Ectodermal cell (in vitro differentiated cells): ENCODE measurements around the gene RD3L.

Experiments
- H3K27ac ChIP-seq: 2 replicates; pipeline ENCODE4 v1.7.0; 2013; ENCODE audit warnings: mild to moderate bottlenecking, low read depth, low read length; ENCODE audit not compliant: insufficient read depth, poor library complexity, severe bottlenecking
- H3K27me3 ChIP-seq: 2 replicates; pipeline ENCODE4 v1.7.0; 2013; ENCODE audit warnings: mild to moderate bottlenecking, low read length; ENCODE audit not compliant: insufficient read depth, control insufficient read depth, poor library complexity, severe bottlenecking
- H3K36me3 ChIP-seq: one replicate; pipeline ENCODE4 v1.7.0; 2013; ENCODE audit warnings: low read length; ENCODE audit not compliant: control insufficient read depth, insufficient read depth
- H3K4me1 ChIP-seq: one replicate; pipeline ENCODE4 v1.7.0; 2013; ENCODE audit warnings: low read length; ENCODE audit not compliant: control insufficient read depth, insufficient read depth
- H3K4me3 ChIP-seq: 2 replicates; pipeline ENCODE4 v1.7.0; 2013; ENCODE audit warnings: low read depth, low read length, control low read depth; ENCODE audit not compliant: insufficient read depth
- H3K9me3 ChIP-seq: 2 replicates; pipeline ENCODE4 v1.7.0; 2013; ENCODE audit warnings: mild to moderate bottlenecking, low read length, moderate library complexity; ENCODE audit not compliant: control insufficient read depth
- WGBS, 2 experiments: methylation state at CpG; one replicate each; pipeline ENCODE4 v1.1.7; 2013; ENCODE audit warnings: missing lambda C conversion rate in 2 of 2; 5-methylcytosine and 5-hydroxymethylcytosine counted together

RD3L gene

GRCh38 chr14:103897075-103897947 lies 45.0 kb downstream of the RD3L start:
- 84 to 85% methylated on average over 27 of the region's 27 CpGs for WGBS, 2 experiments

GRCh38 chr14:103896578-103896977 lies 45.8 kb downstream of the RD3L start:
- H3K9me3 ChIP-seq = no peaks in the 10 kb centered on the region
- no peaks in the 10 kb centered on the region for H3K4me1 ChIP-seq
- H3K27ac ChIP-seq = no peak overlapping the region
- no peaks in the 10 kb centered on the region for H3K27me3 ChIP-seq
- 71 to 78% methylated on average over 6 of the region's 6 CpGs for WGBS, 2 experiments
- no peaks in the 10 kb centered on the region for H3K36me3 ChIP-seq
- H3K4me3 ChIP-seq = no peak overlapping the region

More at GRCh38 chr14:103897075-103897947, 45.0 kb downstream of the RD3L start:
- Histone ChIP-seq H3K9me3 (no peaks in the 10 kb centered on the region), H3K4me3 (no peak overlapping the region), H3K27ac (no peak overlapping the region), H3K4me1 (no peaks in the 10 kb centered on the region), H3K27me3 (no peaks in the 10 kb centered on the region), H3K36me3 (no peaks in the 10 kb centered on the region)

- Histone ChIP-seq H3K9me3 (no peaks in the 10 kb centered on the region), H3K36me3 (no peaks in the 10 kb centered on the region), H3K27me3 (no peaks in the 10 kb centered on the region), H3K4me3 (no peak overlapping the region), H3K4me1 (no peaks in the 10 kb centered on the region), H3K27ac (no peak overlapping the region)
- 90 to 94% methylated on average over 7 of the region's 7 CpGs for WGBS, 2 experiments
These were observed 47.6 kb downstream of the RD3L start for GRCh38 chr14:103894723-103895059.

GRCh38 chr14:103894034-103894722 lies 48.2 kb downstream of the RD3L start:
- Histone ChIP-seq H3K4me3 (no peak overlapping the region), H3K9me3 (no peaks in the 10 kb centered on the region), H3K27ac (no peak overlapping the region), H3K4me1 (no peaks in the 10 kb centered on the region), H3K36me3 (no peaks in the 10 kb centered on the region), H3K27me3 (no peaks in the 10 kb centered on the region)
- 89 to 92% methylated on average over 26 of the region's 26 CpGs for WGBS, 2 experiments

- H3K4me1 ChIP-seq = no peaks in the 10 kb centered on the region
- no peaks in the 10 kb centered on the region for H3K9me3 ChIP-seq
- no peak overlapping the region for H3K27ac ChIP-seq
- no peaks in the 10 kb centered on the region for H3K27me3 ChIP-seq
- no peak overlapping the region for H3K4me3 ChIP-seq
- WGBS, 2 experiments = 92 to 93% methylated on average over 8 of the region's 8 CpGs
- H3K36me3 ChIP-seq = no peaks in the 10 kb centered on the region
These were observed 50.1 kb downstream of the RD3L start for GRCh38 chr14:103892247-103892646.

GRCh38 chr14:103891667-103892215 lies 50.6 kb downstream of the RD3L start:
- Histone ChIP-seq H3K36me3 (no peaks in the 10 kb centered on the region), H3K27ac (no peak overlapping the region), H3K4me1 (no peaks in the 10 kb centered on the region), H3K9me3 (no peaks in the 10 kb centered on the region), H3K27me3 (no peaks in the 10 kb centered on the region), H3K4me3 (no peak overlapping the region)
- WGBS, 2 experiments = 91 to 92% methylated on average over 15 of the region's 15 CpGs

GRCh38 chr14:103890821-103891666 lies 51.3 kb downstream of the RD3L start:
- Histone ChIP-seq H3K36me3 (no peaks in the 10 kb centered on the region), H3K4me3 (no peak overlapping the region), H3K4me1 (no peaks in the 10 kb centered on the region), H3K9me3 (no peaks in the 10 kb centered on the region), H3K27ac (no peak overlapping the region), H3K27me3 (no peaks in the 10 kb centered on the region)
- WGBS, 2 experiments = 91 to 92% methylated on average over 18 of the region's 18 CpGs
